HFFc6 (cell line): ENCODE results near the gene ARHGEF6. TPM values are rescaled to one million over a fixed set of nuclear protein-coding genes. Genes with fewer than 3 reads are reported as not detected.

Experiments
- DNase-seq: peaks from one replicate; pipeline ENCODE4 v3.0.0-alpha.2; 2018
- H3K27ac Mint-ChIP-seq: 2 replicates; pipeline ENCODE4 v1.8.0; 2020; ENCODE audit warnings: mild to moderate bottlenecking, mixed read lengths
- H3K27me3 Mint-ChIP-seq: 2 replicates; pipeline ENCODE4 v1.8.0; 2021; ENCODE audit warnings: mild to moderate bottlenecking, moderate library complexity, mixed read lengths; ENCODE audit not compliant: insufficient read depth
- H3K36me3 Mint-ChIP-seq: 2 replicates; pipeline ENCODE4 v1.8.0; 2021; ENCODE audit warnings: low read depth, mixed read lengths
- H3K4me1 Mint-ChIP-seq: 2 replicates; pipeline ENCODE4 v1.8.0; 2020; ENCODE audit warnings: low read depth, mixed read lengths
- H3K4me3 Mint-ChIP-seq: 2 replicates; pipeline ENCODE4 v1.8.0; 2020; ENCODE audit warnings: mild to moderate bottlenecking, moderate library complexity, mixed read lengths
- H3K9me3 Mint-ChIP-seq: 2 replicates; pipeline ENCODE4 v1.8.0; 2020; ENCODE audit warnings: mild to moderate bottlenecking, mixed read lengths
- total RNA-seq, 6 experiments: library from RNA; stranded (reverse); fragmentation: NEBNext Ultra II Directional; extraction: Animal tissue kit (Norgen Biotek cat#: 25700); gene quantifications; 2 replicates in 1 of 6; 3 replicates in 5 of 6; pipeline ENCODE4 v1.2.3, GENCODE V29; 2021
- TF ChIP-seq, protein P1 (sequence below): fragments of 200-600 bp; sonication (generic); IDR thresholded peaks from 2 replicates; pipeline ENCODE4 v1.5.0; 2021; ENCODE audit warnings: antibody characterized with exemption, mild to moderate bottlenecking

ARHGEF6 gene
- total RNA-seq, 6 experiments from 2014 or later: 2.5 to 5.4 (median 4.9) TPM

- TF ChIP-seq, protein P1, sequence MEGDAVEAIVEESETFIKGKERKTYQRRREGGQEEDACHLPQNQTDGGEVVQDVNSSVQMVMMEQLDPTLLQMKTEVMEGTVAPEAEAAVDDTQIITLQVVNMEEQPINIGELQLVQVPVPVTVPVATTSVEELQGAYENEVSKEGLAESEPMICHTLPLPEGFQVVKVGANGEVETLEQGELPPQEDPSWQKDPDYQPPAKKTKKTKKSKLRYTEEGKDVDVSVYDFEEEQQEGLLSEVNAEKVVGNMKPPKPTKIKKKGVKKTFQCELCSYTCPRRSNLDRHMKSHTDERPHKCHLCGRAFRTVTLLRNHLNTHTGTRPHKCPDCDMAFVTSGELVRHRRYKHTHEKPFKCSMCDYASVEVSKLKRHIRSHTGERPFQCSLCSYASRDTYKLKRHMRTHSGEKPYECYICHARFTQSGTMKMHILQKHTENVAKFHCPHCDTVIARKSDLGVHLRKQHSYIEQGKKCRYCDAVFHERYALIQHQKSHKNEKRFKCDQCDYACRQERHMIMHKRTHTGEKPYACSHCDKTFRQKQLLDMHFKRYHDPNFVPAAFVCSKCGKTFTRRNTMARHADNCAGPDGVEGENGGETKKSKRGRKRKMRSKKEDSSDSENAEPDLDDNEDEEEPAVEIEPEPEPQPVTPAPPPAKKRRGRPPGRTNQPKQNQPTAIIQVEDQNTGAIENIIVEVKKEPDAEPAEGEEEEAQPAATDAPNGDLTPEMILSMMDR: no peak
- DNase-seq: no peak
- no peaks in the 10 kb centered on the region for H3K9me3 Mint-ChIP-seq
- no peaks in the 10 kb centered on the region for H3K4me1 Mint-ChIP-seq
- no peak overlapping the region for H3K4me3 Mint-ChIP-seq
- H3K36me3 Mint-ChIP-seq: no peaks in the 10 kb centered on the region
- peaks cover 2% of the 10 kb centered on the region; the same call in 1 of the 2 replicates for H3K27me3 Mint-ChIP-seq
- H3K27ac Mint-ChIP-seq: no peak overlapping the region
Measured at GRCh38 chrX:136666088-136666487, 114.6 kb downstream of the ARHGEF6 start.

DNA sequence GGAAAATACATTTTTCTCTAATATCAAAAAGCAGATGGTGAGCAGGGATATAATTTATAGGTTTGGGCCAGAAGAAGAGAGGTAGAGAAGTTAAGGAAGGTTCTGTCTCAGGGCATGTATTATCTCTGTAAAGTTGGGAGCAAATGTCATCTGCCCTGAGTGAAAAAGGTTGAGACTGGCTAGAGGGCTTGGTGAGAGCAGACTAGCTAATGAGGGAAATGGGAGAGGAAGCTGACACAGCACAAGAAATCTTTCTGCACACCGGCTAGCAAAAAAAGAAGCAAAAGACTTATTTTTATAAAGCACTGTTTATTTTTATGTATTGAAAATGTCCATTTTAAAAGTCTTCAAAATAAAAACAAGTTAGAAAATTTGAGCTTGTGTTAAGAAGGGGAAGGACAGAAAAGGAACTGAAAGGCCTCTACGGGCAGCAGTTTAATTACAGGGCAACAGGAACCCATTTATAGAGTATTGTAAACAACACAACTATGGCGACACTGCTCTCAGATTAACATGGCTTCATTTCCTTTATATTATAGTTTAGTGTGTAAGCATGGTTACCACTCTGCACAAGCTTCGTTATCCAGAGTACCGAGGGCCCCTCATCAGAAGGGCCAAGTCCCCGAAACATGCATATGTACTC is 115.4 kb downstream of the ARHGEF6 start:
- Mint-ChIP-seq H3K27ac (no peak overlapping the region), H3K4me3 (no peak overlapping the region), H3K9me3 (no peaks in the 10 kb centered on the region), H3K36me3 (no peaks in the 10 kb centered on the region), H3K4me1 (no peaks in the 10 kb centered on the region), H3K27me3 (peaks cover 2% of the 10 kb centered on the region; the same call in 1 of the 2 replicates)
- TF ChIP-seq, protein P1: no peak
- no peak for DNase-seq

GRCh38 chrX:136662976-136663375 is 117.8 kb downstream of the ARHGEF6 start:
- peaks cover 2% of the 10 kb centered on the region for H3K27me3 Mint-ChIP-seq
- no peaks in the 10 kb centered on the region for H3K4me1 Mint-ChIP-seq
- H3K4me3 Mint-ChIP-seq: no peak overlapping the region
- TF ChIP-seq, protein P1: no peak
- H3K27ac Mint-ChIP-seq: no peak overlapping the region
- DNase-seq: no peak
- no peaks in the 10 kb centered on the region for H3K9me3 Mint-ChIP-seq
- no peaks in the 10 kb centered on the region for H3K36me3 Mint-ChIP-seq

DNA sequence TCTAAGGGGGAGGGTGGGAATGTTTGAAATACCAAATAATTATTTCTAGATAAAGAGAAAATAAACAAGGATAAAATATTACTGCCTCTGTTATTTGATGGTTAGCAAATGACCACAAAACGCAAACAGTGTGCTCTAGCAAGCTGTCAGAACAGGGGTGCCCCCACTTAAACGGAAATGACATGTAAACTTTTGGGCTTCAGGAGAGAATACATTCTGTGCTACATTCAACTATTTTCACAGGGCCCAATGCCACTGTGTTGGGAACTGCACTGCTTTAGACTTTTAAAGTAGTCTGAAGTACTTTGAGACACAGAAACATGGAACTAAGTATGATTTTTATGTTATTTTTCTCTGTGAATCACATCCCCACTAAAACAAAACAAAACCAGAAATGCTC is 118.6 kb downstream of the ARHGEF6 start:
- Mint-ChIP-seq H3K4me1 (no peaks in the 10 kb centered on the region), H3K9me3 (no peaks in the 10 kb centered on the region), H3K27ac (no peak overlapping the region), H3K4me3 (no peak overlapping the region), H3K36me3 (no peaks in the 10 kb centered on the region), H3K27me3 (peaks cover 3% of the 10 kb centered on the region)
- DNase-seq: no peak
- TF ChIP-seq, protein P1: no peak

DNA sequence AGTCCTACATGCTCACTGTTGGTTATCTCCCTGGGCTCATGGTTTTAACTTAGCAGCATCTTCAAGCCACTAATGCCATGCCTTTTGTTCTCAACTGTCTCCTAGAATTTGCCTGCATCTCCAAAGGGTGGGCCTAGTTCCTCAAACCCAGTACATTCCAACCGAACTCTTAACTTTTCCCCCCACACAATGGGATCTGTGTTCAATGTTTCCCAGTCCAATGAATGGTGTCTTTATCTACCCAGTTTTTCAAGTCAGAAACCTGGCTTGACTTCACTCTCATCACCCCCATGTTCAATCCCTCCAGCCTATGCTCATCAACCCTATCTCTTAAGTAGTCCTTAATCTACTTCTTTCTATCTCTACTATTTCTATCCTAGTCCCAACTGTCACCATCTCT is 119.8 kb downstream of the ARHGEF6 start:
- Mint-ChIP-seq H3K9me3 (no peaks in the 10 kb centered on the region), H3K4me1 (no peaks in the 10 kb centered on the region), H3K36me3 (no peaks in the 10 kb centered on the region), H3K4me3 (no peak overlapping the region), H3K27ac (no peak overlapping the region), H3K27me3 (peaks cover 3% of the 10 kb centered on the region)
- TF ChIP-seq, protein P1: no peak
- no peak for DNase-seq
